AG09309 (cell line): ENCODE results near the gene GUCY2C.

Experiments used
- DNase-seq: peaks from one replicate; pipeline ENCODE4 v3.0.0-alpha.2; 2010; ENCODE audit warnings: low read depth
- H3K4me3 ChIP-seq: 2 replicates; pipeline ENCODE4 v1.5.1; 2011; ENCODE audit warnings: mild to moderate bottlenecking, low read depth, low read length, moderate library complexity; ENCODE audit not compliant: control insufficient read depth
- CTCF ChIP-seq: IDR thresholded peaks from 2 replicates; pipeline ENCODE4 v1.5.1; 2011; ENCODE audit warnings: mild to moderate bottlenecking, low read depth, low read length, inconsistent platforms; ENCODE audit not compliant: insufficient read depth, control insufficient read depth; ENCODE audit errors: missing control alignments

Gene GUCY2C

DNA sequence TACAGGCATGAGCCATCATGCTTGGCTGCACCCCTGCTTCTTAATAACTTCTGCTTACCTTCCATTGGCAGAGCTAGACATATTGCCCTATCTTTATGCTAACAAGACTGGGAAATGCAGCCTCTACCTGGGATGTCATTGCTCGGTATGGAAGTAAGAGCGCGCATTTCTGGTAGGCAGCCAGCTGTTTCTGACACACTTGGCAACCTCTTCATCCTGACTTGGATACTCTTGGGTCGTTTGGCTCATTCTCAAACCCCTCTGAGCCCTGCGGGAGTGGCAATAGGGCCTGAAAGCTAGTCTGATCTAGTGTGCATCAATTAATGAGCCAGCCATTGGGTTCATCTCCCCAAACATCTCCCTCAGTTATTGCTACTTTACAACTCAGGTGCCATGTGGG is 123.3 kb downstream of the GUCY2C start:
- H3K4me3 ChIP-seq, result no peak overlapping the region
- no peak for DNase-seq
- no peak for TF ChIP-seq CTCF

DNA sequence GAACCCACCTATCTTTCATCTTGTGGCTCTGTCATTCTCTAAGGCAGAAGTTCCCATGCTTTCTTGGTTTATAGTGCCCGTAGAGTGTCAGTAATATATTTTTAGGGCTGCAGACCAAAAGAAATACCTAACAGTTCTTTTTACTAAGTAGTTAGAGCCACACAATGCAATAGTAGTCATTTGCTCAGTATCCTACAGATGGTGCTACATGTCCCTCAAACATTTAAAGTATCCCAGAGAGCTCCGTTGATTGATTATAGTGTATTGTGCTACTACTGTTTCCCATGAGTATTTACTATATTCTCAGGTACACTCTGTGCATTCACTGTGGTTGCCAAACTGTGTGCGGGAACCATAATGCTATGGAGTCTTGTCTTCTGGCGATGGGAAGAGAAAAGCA is 124.0 kb downstream of the GUCY2C start:
- no peak for TF ChIP-seq CTCF
- H3K4me3 ChIP-seq, result no peak overlapping the region
- no peak for DNase-seq

DNA sequence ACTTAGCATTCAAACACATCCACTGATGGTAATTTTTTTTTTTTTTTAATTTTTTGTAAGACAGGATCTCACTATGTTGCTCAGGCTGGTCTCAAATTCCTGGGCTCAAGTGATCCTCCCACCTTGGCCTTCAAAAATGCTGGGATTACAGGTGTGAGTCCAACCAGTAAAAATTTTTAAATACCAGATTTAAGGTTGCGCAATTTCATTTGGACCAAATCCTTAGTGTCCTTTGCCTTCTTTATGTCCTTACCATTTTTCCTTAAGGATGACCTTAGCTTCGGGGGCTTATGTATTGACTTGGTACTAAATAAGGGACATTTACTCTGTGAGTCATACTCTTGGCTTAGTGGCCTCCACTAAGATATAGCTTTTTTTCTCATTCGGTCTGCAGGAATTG is 124.6 kb downstream of the GUCY2C start:
- H3K4me3 ChIP-seq, result no peak overlapping the region
- TF ChIP-seq CTCF, result no peak
- DNase-seq, result no peak

DNA sequence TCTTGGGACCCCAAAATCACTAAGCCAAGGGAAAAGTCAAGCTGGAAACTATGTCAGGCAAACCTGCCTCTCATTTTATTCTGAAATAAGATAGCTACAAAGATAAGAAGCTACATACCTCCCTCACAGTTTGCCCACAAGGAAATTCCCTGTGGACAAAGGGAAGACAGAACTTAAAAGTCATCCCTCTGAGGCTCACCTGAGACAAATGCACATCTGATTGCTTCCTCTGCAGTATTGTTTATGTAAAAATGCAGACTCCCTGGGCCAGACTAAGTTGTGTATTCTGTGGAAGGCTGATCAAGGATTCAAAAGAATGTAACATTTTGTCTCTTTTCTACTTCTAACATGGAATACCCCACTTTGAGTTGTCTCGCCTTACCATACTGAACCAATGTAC is 126.2 kb downstream of the GUCY2C start:
- H3K4me3 ChIP-seq, result no peak overlapping the region
- no peak for DNase-seq
- TF ChIP-seq CTCF, result no peak

GRCh38 chr12:14567351-14568162 is 128.8 kb downstream of the GUCY2C start, which contains the start of gene PLBD1:
TSS of gene PLBD1 (minus strand) at chr12:14567883. CDS start at chr12:14567696, 187 bp downstream.
- DNase-seq, result no peak
- TF ChIP-seq CTCF, result no peak
- peak within 1 kb of the TSS; percentile 19 for H3K4me3 ChIP-seq

DNA sequence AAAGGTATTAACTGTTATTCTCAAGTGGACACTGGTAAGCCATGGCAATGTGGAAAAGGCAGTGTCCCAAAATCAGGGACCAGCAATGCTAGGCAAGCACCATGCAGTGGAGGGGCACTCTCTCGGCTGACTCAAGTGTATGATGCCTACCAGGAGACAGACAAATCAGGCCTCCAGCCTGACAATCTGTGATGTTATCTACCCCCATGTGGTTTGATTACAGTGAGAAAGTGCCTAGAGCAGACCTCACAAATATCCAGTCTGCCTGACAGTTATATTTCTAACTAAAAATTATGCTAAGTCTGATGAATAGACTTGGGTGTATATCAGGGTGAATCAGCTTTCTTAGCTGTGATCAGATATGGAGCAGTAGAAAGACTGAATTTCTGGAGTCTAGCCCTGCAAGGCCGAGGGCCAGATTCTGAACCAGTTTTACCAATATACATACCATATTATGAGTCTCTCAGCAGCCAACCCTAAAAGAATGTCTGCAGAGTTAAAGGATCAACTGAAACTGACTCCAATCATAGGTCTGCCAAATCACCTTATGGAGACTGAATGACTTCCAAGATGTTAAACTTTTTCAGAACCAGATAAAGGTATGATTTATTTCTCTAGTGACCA is 132.0 kb downstream of the GUCY2C start:
- no peak for TF ChIP-seq CTCF
- no peak overlapping the region for H3K4me3 ChIP-seq
- DNase-seq, result no peak
